ENCODE results near the gene CDC42EP2.

DNA sequence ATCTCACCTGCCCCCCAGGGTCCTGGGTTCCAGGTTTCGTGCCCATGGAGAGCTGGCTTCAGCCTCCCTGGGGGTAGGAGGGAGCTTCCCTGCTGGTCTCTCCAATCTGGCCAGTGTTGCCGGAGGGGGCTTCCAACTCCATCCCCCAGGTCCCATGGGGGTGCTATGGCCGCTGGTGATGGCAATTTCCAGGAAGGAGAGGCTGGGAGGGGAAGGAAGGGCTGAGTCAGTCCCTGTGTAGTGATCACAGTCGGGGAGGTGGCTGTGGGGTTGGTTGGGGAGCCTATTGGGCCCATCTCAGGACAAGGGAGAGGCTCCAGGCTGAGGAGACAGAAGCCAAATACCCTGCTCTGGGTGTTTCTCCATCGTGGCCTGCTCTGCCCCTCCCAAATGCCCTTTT is 5.7 kb upstream of the CDC42EP2 start:
- TF ChIP-seq CTCF (conservative IDR thresholded peaks at IDR 0.05; ENCODE audit: low read length): no peak
- TF ChIP-seq EZH2phosphoT487 (IDR thresholded peaks at IDR 0.05; ENCODE audit: borderline replicate concordance, low read depth, low read length): no peak

All from OCI-LY7 (cell line).